A375 (cell line): ENCODE measurements around the gene FCGR3B. TPM values are rescaled to one million over a fixed set of nuclear protein-coding genes. Genes with fewer than 3 reads are reported as not detected.

Experiments used
- total RNA-seq: library from RNA; depleted of rRNA; stranded (reverse); fragments of >200 nt; shearing (Covaris generic); gene quantifications from 2 replicates; pipeline ENCODE4 v1.2.3, GENCODE V29; 2014; rRNA removed

Gene FCGR3B
- not detected in 2 replicates for total RNA-seq

DNA sequence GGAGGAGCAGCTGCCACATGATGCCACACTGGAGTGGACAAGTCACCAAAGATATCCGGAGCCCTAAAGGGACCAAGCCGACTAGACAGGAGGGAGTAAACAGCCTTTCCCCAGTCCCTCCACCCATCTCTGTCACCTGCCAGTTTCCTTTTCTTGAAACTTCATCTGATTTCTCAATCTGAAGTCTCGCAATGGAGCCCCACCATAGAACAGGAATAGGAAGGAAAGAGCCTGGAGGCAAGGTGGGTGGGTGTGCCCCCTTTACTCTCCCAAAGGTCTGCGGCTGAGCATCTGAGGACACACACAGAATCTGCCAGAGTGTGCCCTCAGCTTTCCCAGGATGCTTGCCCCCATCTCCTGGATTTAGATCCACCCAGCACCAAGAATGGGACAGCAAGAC is at the start of gene FCGR3B:
Gene FCGR3B, minus strand, starts transcription at position 101 of the 400 bp plus-strand sequence. Its CDS starts 82 bp downstream, at position 19.

GRCh38 chr1:161662684-161663339 is 31.8 kb upstream of the FCGR3B start, which contains the start of gene FCGR2B:
FCGR2B (plus strand) TSS chr1:161663143; CDS start chr1:161663242, 99 bp downstream.

Other genes starting within 250 kb of the FCGR3B start
- gene FCGR2A, start 125.7 kb downstream of the FCGR3B start, total RNA-seq = 10.4 and 12.8 TPM in 2 replicates
- gene HSPA6, start 106.6 kb downstream of the FCGR3B start, total RNA-seq = 0.94 and 2.6 TPM in 2 replicates
- gene FCGR3A, start 81.4 kb downstream of the FCGR3B start, total RNA-seq = not detected in 2 replicates
- gene FCGR2B, start 32.0 kb upstream of the FCGR3B start, total RNA-seq = 0.48 TPM in 1 of 2 replicates, not detected in the other
- 16.9 and 20.8 TPM in 2 replicates for gene FCRLA, start 76.1 kb upstream of the FCGR3B start, total RNA-seq
- gene FCRLB, start 90.4 kb upstream of the FCGR3B start, total RNA-seq = 8.3 and 8.6 TPM in 2 replicates
- 125 and 139 TPM in 2 replicates for gene DUSP12, start 118.6 kb upstream of the FCGR3B start, total RNA-seq
- gene ATF6, start 135.1 kb upstream of the FCGR3B start, total RNA-seq = 23.5 and 25.0 TPM in 2 replicates